Measurements from ENCODE around the gene ZNF69. TPM values are rescaled to one million over a fixed set of nuclear protein-coding genes. Genes with fewer than 3 reads are reported as not detected.

Gene ZNF69
- total and polyA plus RNA-seq, 2 donors (not counting 3 experiments of a cell fraction or from before 2014, with no cell fraction given): 1.9 to 5.6 TPM

DNA sequence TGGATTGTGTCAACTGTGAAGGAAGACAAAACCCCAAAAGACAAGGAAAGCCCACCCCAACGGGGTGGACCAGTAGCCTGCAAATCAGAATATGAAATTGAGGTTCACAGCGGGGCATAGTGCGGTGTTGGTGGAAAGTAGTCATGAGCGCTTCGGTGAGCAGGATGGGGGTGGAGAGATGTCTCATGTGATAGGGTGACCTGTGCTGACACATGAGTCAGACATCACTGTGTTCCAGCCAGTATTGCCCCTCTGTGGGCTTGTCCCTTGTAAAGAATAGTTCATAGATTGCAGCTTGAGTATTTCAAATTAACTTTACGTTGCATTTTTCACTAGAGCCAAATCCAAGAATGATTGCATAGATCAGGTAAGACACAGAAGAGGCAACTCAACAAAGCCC, 7.3 kb downstream of the ZNF69 start:
- TF ChIP-seq GATA2 (IDR thresholded peaks at IDR 0.05; ENCODE audit: insufficient read depth, insufficient read length, low read depth, low read length) (no peak), POLR2AphosphoS5 (IDR thresholded peaks at IDR 0.05; ENCODE audit: insufficient read depth, low read depth, low read length) (no peak), POLR2A (IDR thresholded peaks at IDR 0.05; ENCODE audit: low read depth, low read length) (no peak), JUN (IDR thresholded peaks at IDR 0.05; ENCODE audit: borderline replicate concordance, insufficient read depth, insufficient read length, low read depth) (no peak), FOS (IDR thresholded peaks at IDR 0.05; ENCODE audit: borderline replicate concordance, insufficient read depth, low read length) (no peak), MYC (IDR thresholded peaks at IDR 0.05; ENCODE audit: low read depth, low read length) (no peak), EZH2 (IDR thresholded peaks at IDR 0.05; ENCODE audit: borderline replicate concordance, low read depth, low read length, severe bottlenecking) (no peak)
- TF ChIP-seq, protein P1, sequence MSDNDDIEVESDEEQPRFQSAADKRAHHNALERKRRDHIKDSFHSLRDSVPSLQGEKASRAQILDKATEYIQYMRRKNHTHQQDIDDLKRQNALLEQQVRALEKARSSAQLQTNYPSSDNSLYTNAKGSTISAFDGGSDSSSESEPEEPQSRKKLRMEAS (IDR thresholded peaks at IDR 0.05; ENCODE audit: insufficient read depth, insufficient read length): no peak
- TF ChIP-seq, protein P2, sequence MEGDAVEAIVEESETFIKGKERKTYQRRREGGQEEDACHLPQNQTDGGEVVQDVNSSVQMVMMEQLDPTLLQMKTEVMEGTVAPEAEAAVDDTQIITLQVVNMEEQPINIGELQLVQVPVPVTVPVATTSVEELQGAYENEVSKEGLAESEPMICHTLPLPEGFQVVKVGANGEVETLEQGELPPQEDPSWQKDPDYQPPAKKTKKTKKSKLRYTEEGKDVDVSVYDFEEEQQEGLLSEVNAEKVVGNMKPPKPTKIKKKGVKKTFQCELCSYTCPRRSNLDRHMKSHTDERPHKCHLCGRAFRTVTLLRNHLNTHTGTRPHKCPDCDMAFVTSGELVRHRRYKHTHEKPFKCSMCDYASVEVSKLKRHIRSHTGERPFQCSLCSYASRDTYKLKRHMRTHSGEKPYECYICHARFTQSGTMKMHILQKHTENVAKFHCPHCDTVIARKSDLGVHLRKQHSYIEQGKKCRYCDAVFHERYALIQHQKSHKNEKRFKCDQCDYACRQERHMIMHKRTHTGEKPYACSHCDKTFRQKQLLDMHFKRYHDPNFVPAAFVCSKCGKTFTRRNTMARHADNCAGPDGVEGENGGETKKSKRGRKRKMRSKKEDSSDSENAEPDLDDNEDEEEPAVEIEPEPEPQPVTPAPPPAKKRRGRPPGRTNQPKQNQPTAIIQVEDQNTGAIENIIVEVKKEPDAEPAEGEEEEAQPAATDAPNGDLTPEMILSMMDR (IDR thresholded peaks at IDR 0.05; ENCODE audit: extremely low read depth in 1 of 2, insufficient read depth in 1 of 2, low read depth in 1 of 2, low read length in 2 of 2): no peak
- CTCF ChIA-PET: no interaction called here

More for the DNA sequence above, 7.3 kb downstream of the ZNF69 start:
- Histone ChIP-seq H3K4me1 (ENCODE audit: control insufficient read depth, extremely low read depth, insufficient read depth, low read length) (no peaks in the 10 kb centered on the region), H3K9me3 (replicated peaks; ENCODE audit: control insufficient read depth, insufficient read depth, low read length) (peaks cover under 1% of the 10 kb centered on the region), H3K9me1 (replicated peaks; ENCODE audit: control insufficient read depth, extremely low read depth, insufficient read depth, low read length) (no peaks in the 10 kb centered on the region), H3K27ac (ENCODE audit: insufficient read depth, low read depth, low read length) (no peak overlapping the region), H3K4me3 (replicated peaks in 1 of 3; ENCODE audit: insufficient read depth in 1 of 3, low read depth in 1 of 3, low read length in 3 of 3) (no peak overlapping the region), H3K36me3 (ENCODE audit: control insufficient read depth in 2 of 2, extremely low read depth in 1 of 2, insufficient read depth in 2 of 2, low read length in 2 of 2) (no peaks in the 10 kb centered on the region), H3K9ac (replicated peaks; ENCODE audit: extremely low read depth, insufficient read depth, low read length) (no peak overlapping the region), H2AFZ (ENCODE audit: low read depth, low read length) (no peak overlapping the region), H3K4me2 (ENCODE audit: insufficient read depth, low read length) (no peak overlapping the region), H4K20me1 (replicated peaks; ENCODE audit: control insufficient read depth, extremely low read depth, insufficient read depth, low read length) (no peaks in the 10 kb centered on the region), H3K27me3 (ENCODE audit: control insufficient read depth in 2 of 2, insufficient read depth in 2 of 2, low read length in 2 of 2) (no peaks in the 10 kb centered on the region), H3K79me2 (ENCODE audit: control insufficient read depth, insufficient read depth, low read length) (no peaks in the 10 kb centered on the region)
- no TSS peak for BruUV-seq (replicated peaks)
- intact Hi-C loops (cut with micrococcal nuclease) (no loop called here), dilution Hi-C loops (cut with MboI; ENCODE audit: extremely low pct_ligation_motif_present, low sequenced_read_pairs) (no loop called here)
- FAIRE-seq (no peak), DNase-seq (ENCODE audit: low read depth, low spot score) (no peak)
- POLR2A ChIA-PET: no interaction called here
